GM21390 (cell line): Measurements from ENCODE around the gene JOSD2.

Source experiments
- ATAC-seq: cut with Tn5 transposase; IDR thresholded peaks from one replicate; pipeline ENCODE4 v1.9.1; 2021; ENCODE audit not compliant: unreplicated experiment

JOSD2 gene

GRCh38 chr19:50496189-50497021 is 14.6 kb downstream of the JOSD2 start:
- no peak for ATAC-seq

GRCh38 chr19:50495020-50495531 is 15.9 kb downstream of the JOSD2 start:
- ATAC-seq = no peak

- ATAC-seq = no peak
Measured at GRCh38 chr19:50494186-50495019, 16.6 kb downstream of the JOSD2 start.

- no peak for ATAC-seq
Measured at GRCh38 chr19:50493171-50493570, 17.8 kb downstream of the JOSD2 start.

- no peak for ATAC-seq
Measured at GRCh38 chr19:50492303-50493052, 18.5 kb downstream of the JOSD2 start.

GRCh38 chr19:50490991-50491472 is 20.0 kb downstream of the JOSD2 start:
- no peak for ATAC-seq

- ATAC-seq = no peak
Measured at GRCh38 chr19:50490411-50490811, 20.6 kb downstream of the JOSD2 start.

GRCh38 chr19:50489461-50490011 is 21.5 kb downstream of the JOSD2 start:
- no peak for ATAC-seq

- ATAC-seq = no peak
Measured at GRCh38 chr19:50488389-50489194, 22.4 kb downstream of the JOSD2 start.

GRCh38 chr19:50486823-50487515 is 24.0 kb downstream of the JOSD2 start:
- ATAC-seq = no peak

- ATAC-seq = no peak
Measured at GRCh38 chr19:50485284-50485955, 25.6 kb downstream of the JOSD2 start.

- ATAC-seq = no peak
Measured at GRCh38 chr19:50482916-50483315, 28.1 kb downstream of the JOSD2 start.

- no peak for ATAC-seq
Measured at GRCh38 chr19:50482271-50482855, 28.6 kb downstream of the JOSD2 start.

GRCh38 chr19:50481351-50482149 is 29.4 kb downstream of the JOSD2 start:
- no peak for ATAC-seq

GRCh38 chr19:50480281-50481111 is 30.5 kb downstream of the JOSD2 start:
- ATAC-seq = no peak

GRCh38 chr19:50479761-50480251 is 31.2 kb downstream of the JOSD2 start:
- no peak for ATAC-seq
